Stimulated activated CD8-positive, alpha-beta memory T cell treated with anti-CD3 and anti-CD28 coated beads, Interleukin-15, amount 100 ng/mL, for 48 hours (primary cell): ENCODE measurements around the gene TBCCD1.
A peak's percentile ranks its signal among the peaks of the same experiment; 100 is the strongest.
"Not testable (repeated sequence)": the region's sequence is repeated elsewhere in the genome, so short reads cannot be mapped to it uniquely, and the experiment has no call there.

Experiments
- DNase-seq, 2 donors: peaks; one replicate each; pipeline ENCODE4 v3.0.0-alpha.2; 2020; ENCODE audit warnings: low read depth in 2 of 2

The TBCCD1 gene

DNA sequence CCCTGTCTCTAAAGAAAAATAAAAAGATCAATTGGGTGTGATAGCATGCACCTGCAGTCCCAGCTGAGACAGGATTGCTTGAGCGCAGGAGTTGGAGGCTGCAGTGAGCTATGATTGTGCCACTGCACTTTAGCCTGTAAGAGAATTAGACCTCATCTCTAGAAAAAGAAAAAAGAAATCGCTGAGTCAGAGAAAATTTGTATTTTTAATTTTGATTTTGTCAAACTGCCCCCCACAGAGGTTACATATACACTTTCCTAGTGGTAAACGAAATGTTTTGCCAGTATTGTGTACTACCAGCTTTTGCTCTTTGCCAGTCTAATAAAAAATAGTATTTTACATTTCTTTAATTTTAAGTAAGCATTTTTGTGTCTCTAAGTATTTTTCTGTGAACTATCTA, 17.6 kb downstream of the TBCCD1 start:
- no peak for DNase-seq

DNA sequence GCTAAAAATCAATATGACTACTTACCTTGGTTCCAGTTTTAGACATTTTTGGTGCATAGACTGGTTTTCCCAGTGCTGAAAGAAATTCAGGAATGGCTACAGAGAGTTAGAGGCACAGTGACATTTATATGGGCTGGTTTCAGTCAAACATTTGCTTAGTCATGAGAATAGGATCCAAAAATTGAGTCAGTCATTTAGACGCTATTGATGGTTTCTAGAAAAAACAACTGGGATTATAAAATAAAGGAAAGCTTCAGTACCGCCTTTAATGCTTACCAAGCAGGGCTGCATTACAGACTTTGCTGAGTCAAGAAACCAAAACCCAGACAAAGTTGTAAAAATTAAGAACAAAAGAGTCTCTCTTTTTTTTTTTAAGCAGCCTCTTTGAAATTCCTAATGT, 22.9 kb downstream of the TBCCD1 start, which contains the start of gene CRYGS:
TSS of gene CRYGS (minus strand) at position 100 of the 400 bp plus-strand sequence. CDS start at position 46, 54 bp downstream.
- DNase-seq = no peak

DNA sequence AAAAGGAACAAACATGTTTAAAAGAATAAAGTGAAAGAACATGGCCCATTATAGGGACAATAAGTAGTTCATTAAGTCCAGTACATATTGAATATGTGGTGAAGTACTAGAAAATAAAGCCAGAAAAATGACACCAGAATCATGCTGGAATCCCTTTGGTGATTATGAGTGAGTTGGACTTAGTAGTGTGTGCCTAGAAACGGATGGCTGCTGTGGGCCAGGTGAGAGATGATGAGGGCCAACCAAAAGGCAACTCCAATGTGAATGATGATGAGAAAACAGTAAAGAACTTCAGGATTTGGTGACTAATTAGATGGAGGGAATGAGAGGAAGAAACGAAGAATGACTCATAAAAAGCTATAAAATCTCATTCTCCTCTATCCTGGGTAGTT, 26.3 kb downstream of the TBCCD1 start:
- no peak for DNase-seq

GRCh38 chr3:186540221-186540834, 26.8 kb downstream of the TBCCD1 start:
- peak; percentile 62 to 66 for DNase-seq

DNA sequence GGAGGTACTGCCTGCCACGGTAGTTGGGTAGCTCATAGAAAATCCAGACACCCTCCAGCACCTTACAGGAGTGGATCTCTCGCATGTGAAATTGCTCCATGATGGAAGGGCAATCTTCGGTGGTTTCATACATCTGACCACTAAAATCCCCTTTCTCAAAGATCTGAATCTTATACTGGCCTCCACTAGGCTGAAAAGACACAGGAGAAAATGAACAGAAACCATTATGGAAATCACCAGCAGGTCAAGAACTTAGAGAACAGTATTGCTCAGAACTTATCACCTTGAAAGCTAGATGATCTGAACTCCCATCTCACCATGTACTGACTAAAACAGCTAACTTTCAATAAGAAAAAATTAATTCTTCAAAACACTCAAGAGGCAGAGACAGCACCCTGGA, 28.4 kb downstream of the TBCCD1 start:
- DNase-seq = no peak

DNA sequence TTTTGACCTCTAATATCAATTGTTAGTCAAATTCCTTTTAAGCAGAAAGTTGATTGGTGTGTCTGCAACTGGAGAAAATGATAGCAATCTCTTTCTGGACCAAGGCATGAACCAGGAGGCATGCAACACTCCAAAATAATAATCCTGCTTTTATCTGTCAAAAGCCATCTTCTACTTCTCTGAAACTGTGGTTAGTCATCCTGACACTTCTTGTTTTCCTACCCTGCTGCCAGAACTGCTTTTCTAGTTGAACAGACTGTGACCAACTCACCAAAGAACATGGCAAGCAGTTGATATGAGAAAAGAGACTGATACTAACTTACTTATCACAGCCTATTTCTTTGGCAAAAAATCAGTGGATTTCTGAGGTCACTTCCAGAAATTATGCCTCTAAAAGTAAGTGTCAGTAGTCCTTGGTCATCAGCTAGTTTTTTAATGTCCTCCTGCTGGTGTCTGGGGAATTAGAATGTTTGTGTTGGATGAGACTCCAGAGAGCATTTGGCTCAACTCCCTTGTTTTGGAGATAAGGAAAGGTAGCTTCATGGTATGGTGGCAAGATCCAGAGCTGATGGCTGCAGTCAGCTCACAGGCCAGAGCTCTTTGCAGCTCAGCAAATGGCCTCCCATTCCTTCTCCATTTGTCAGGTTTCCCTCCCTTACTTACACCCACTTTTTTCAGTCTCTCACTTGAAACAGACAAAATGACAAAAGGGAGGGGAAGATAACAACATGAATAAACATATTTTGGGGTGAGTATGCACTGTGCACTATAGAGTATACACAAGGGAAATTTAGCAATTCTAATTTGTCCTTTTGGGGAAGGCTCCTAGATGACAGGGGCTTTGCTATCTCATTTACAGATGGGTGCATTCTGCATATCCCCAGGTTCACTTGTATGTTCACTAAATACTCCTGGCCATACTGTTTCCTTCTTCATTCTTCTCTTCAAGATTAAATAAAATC, 30.0 kb downstream of the TBCCD1 start:
- no peak for DNase-seq

DNA sequence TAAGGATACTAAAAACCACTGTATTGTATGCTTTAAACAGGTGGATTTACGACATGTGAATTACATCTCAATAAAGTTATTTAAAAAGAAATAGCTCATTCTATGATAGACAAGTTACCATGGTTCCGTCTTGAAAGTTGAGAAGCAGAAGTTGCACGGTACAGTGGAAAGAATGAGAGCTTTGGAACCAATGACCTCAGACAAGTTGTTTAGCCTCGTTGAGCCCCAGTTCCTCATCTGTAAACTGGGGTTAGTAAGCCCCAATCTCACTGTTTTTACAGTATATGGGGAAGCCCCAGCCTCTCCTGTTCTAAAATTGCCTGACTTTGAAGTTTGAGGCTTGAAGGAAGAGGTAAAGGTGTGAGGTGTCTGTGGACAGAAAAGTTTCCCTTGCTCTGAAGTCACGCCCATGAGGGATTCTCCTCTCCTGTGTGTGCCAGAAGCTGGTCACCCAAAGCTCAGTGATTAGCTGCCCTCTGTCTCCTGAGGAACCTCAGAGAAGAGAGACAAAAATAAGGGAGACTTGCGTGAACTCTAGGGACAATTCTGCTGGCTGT, 32.9 kb downstream of the TBCCD1 start:
- DNase-seq = peak in 1 of 2 donors; percentile 42

- DNase-seq = no peak
These were observed 34.5 kb downstream of the TBCCD1 start for GRCh38 chr3:186532598-186533072.

- DNase-seq = not testable (repeated sequence)
These were observed 35.4 kb downstream of the TBCCD1 start for GRCh38 chr3:186531694-186532093.

DNA sequence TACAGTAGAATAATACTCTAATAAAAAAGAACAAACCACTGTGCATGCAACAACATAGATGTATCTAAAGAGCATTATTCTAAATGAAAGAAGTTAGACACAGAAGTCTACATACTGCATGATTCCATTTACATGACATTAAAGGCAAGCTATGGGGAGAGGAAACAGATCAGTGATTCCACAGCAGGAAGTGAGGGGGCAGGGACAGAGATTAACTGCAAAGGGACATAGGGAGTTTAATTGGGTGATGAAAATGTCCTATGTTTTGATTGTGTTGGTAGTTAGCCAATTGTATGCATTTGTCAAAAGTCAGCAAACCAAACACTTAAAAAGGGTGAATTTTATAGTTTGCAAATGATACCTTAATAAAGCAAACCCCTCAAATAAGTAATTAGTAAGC, 36.7 kb downstream of the TBCCD1 start:
- no peak for DNase-seq

- DNase-seq = no peak
These were observed 37.7 kb downstream of the TBCCD1 start for GRCh38 chr3:186529201-186529999.

- no peak for DNase-seq
These were observed 40.9 kb downstream of the TBCCD1 start for GRCh38 chr3:186526256-186526606.

DNA sequence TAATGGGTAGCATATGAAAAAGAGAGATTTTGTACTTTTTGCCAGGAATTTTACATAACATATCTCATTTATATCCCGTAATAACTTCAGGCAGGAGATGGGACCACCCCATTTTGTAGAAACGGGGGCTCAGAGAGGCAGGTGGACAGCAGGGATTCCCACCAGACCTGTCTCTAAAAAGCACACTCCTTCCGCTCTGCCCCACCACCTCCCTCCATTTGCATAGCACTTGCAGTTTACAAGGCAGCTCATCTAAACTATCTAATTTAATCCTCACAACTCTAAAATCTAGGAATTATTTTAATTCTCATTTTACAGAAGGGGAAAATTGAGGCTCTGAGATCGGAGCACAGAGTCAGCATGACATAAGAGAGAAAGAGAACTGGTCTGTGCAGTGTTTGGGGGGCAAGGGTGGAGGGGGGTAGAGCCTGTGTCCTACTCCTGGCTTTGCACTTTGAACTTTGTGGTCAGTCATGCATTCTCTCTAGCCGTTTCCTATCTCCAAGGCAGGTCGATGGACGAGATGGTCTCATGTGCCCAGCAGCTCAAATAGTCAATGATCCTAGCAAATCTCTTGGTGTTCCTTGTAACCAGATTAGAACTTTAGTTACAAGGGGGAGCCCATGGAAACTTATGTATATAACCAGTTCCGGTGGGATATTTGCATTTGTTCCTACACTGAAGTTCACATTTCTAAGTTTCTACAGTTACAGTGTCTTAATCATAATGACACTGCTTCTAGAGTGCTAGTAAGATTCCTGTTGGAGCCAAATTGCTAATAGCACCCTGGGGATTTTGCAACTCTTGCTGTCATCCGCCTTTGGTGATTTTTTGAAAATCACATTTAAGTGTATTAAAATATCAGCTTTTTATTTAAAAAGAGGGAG, 41.5 kb downstream of the TBCCD1 start:
- no peak for DNase-seq

DNA sequence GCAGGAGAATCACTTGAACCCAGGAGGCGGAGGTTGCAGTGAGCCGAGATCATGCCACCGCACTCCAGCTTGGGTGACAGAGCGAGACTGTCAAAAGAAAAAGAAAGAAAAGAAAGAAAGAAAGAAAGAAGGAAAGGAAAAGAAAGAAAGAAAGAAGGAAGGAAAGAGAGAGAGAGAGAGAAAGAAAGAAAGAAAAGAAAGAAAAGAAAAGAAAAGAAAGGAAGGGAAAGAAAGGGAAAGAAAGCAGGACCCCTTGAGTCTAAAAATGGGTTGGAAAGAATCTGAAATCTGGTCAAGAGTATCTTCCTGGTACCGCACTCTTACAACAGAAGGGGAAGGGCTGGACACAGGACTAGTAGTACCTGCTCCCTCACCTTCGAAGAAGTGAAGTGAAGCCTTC, 42.5 kb downstream of the TBCCD1 start:
- no peak for DNase-seq

GRCh38 chr3:186523434-186523833, 43.7 kb downstream of the TBCCD1 start:
- DNase-seq = no peak

DNA sequence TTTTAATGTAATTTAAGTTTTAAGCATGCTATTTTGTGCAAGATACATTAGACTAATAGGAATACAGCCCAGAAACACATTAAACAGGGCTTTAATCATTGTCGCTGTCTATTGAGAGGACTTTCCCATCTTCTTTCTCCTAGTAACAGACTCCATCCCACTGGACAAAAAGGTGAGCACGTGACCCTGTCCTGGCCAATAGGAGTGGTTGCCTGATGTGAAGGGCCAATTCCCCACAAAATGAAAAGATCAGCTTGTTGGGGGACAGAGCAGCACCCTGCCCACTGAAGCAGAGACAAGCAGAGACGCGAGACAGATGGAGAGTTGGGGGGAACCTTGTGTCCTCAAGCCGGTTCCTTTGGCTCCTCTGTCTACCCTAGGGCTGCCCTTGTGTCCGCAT, 44.1 kb downstream of the TBCCD1 start:
- no peak for DNase-seq

DNA sequence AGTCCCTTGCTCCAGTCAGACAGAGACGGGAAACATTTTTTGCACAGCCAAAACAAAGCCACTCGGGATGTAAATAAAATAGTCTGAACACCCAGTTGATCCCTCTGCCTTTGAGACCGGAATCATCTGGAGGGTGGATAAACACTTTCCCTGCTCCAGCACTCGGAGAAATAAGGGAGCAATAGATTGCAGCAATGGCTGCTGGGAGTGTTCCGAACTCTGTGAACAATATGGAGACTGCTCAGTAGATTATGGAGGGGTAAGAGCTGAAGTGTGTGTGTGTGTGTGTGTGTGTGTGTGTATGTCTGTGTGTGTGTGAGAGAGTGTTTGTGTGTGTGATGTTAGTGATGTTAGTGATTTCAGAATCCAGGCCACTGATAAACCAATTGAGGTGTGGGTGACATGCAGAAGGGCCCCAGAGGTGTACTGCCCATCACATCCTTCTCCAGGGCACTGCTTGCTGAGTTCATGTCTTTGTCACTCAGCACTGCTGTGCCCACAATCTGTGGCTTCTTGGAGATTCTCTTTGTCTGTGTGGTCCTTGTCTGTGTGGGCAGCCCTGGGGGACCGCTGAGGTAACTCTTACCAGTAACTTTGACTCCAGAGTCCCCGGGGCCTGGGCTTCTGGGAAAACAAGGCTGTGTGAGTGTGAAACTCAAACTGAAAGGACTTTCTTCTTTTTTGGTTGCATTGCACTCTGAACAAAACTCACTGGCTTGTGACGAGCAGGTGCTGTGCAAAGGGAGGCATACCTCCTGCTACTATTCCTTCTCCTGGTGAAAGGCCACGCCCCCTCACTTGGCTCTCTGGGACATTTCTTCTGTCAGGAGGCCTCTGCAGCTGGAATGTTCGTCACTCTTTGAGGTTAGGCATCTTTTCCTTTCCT, 45.9 kb downstream of the TBCCD1 start:
- DNase-seq = peak in 1 of 2 donors; percentile 70

DNA sequence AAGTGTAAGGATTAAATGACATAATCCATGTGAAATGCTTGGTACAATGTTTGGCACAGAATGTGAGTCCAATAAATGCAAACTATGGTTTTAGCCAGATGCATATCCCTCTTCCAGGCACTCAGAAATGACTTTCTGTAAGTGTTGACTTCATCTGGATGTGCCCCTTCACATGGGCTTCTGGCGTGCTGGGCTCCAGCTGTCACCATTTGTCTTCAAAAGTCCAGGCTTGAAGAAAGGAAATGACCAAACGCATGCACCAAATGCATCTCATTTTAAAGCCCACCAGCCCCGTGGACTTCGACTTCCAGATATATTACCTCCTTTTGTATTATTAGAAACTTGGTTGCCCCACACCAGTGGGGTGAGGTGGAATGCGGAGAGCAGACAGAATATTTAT, 46.7 kb downstream of the TBCCD1 start:
- no peak for DNase-seq

GRCh38 chr3:186519021-186519658, 48.0 kb downstream of the TBCCD1 start:
- peak in 1 of 2 donors; percentile 53 for DNase-seq
